ENCODE results near the gene ALCAM.

The ALCAM gene

GRCh38 chr3:105332961-105333360 is 33.7 kb upstream of the ALCAM start:
- TF ChIP-seq CTCF (IDR thresholded peaks at IDR 0.05; ENCODE audit: extremely low read depth, missing control alignments): no peak
- DNase-seq (ENCODE audit: low spot score): no peak

GRCh38 chr3:105334138-105334882 is 32.4 kb upstream of the ALCAM start:
- no peak for DNase-seq (ENCODE audit: low spot score)
- no peak for TF ChIP-seq CTCF (IDR thresholded peaks at IDR 0.05; ENCODE audit: extremely low read depth, missing control alignments)

- TF ChIP-seq CTCF (IDR thresholded peaks at IDR 0.05; ENCODE audit: extremely low read depth, missing control alignments): no peak
- no peak for DNase-seq (ENCODE audit: low spot score)
Observed at GRCh38 chr3:105339946-105340345, 26.8 kb upstream of the ALCAM start.

GRCh38 chr3:105343991-105344390 is 22.7 kb upstream of the ALCAM start:
- DNase-seq (ENCODE audit: low spot score): no peak
- TF ChIP-seq CTCF (IDR thresholded peaks at IDR 0.05; ENCODE audit: extremely low read depth, missing control alignments): no peak

- no peak for TF ChIP-seq CTCF (IDR thresholded peaks at IDR 0.05; ENCODE audit: extremely low read depth, missing control alignments)
- DNase-seq (ENCODE audit: low spot score): no peak
Observed at GRCh38 chr3:105345156-105345555, 21.6 kb upstream of the ALCAM start.

- no peak for TF ChIP-seq CTCF (IDR thresholded peaks at IDR 0.05; ENCODE audit: extremely low read depth, missing control alignments)
- no peak for DNase-seq (ENCODE audit: low spot score)
Observed at GRCh38 chr3:105347625-105348302, 18.9 kb upstream of the ALCAM start.

GRCh38 chr3:105348307-105348706 is 18.4 kb upstream of the ALCAM start:
- TF ChIP-seq CTCF (IDR thresholded peaks at IDR 0.05; ENCODE audit: extremely low read depth, missing control alignments): no peak

More at GRCh38 chr3:105348307-105348706, 18.4 kb upstream of the ALCAM start:
- DNase-seq (ENCODE audit: low spot score): no peak

Measured in GM20000 (cell line).